Measurements from ENCODE around the gene RAVER2. TPM values are rescaled to one million over a fixed set of nuclear protein-coding genes. Genes with fewer than 3 reads are reported as not detected.

RAVER2 gene
- total and polyA plus RNA-seq, 2 experiments from 2014 or later = 14.1 to 28.6 TPM

DNA sequence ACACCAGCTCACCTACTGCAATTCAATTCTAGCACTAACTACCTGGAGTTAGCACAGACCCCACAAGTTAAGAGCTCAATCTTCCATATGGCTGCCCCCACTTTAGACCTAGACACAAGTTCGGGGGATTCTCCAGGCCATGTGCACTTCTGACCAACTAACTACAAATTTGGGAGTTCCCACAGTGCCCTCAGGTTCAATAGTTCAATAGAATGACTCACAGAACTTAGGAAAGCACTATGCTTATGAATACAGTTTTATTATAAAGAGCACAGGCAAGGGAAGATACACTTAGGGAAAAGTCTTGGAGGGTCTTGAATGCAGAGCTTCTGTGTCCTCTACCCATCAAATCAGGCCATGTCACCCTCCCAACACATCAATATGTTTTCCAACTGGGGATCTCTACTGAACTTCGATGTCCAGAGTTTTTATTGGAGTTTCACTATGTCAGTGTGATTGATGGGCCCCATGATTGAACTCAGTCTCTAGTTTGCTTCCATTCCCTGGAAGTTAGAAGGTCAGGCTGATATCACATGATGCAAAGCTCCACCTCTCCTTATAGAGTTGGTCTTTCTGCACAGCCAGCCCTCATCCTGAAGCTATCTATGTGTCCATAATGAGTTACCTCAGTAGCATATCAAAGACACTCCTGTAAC, 46.1 kb downstream of the RAVER2 start:
- H3K4me3 ChIP-seq = no peak overlapping the region
- peaks cover 4% of the 10 kb centered on the region for H3K9me3 ChIP-seq (ENCODE audit: low read depth)
- H4K20me1 ChIP-seq (ENCODE audit: insufficient read depth, poor library complexity, severe bottlenecking) = no peaks in the 10 kb centered on the region
- no peak overlapping the region for H3K4me2 ChIP-seq
- no peaks in the 10 kb centered on the region for H3K79me2 ChIP-seq
- WGBS (ENCODE audit: low lambda C conversion rate, missing lambda C conversion rate) = 98% methylated on average over 2 of the region's 2 CpGs
- peaks cover 7% of the 10 kb centered on the region for H3K36me3 ChIP-seq (replicated peaks; ENCODE audit: insufficient read depth, low read depth)
- TF ChIP-seq EZH2phosphoT487 (IDR thresholded peaks at IDR 0.05; ENCODE audit: low read depth, severe bottlenecking, unreplicated experiment) (no peak), EZH2 (IDR thresholded peaks at IDR 0.05; ENCODE audit: borderline replicate concordance) (no peak)
- TF ChIP-seq, protein P1, sequence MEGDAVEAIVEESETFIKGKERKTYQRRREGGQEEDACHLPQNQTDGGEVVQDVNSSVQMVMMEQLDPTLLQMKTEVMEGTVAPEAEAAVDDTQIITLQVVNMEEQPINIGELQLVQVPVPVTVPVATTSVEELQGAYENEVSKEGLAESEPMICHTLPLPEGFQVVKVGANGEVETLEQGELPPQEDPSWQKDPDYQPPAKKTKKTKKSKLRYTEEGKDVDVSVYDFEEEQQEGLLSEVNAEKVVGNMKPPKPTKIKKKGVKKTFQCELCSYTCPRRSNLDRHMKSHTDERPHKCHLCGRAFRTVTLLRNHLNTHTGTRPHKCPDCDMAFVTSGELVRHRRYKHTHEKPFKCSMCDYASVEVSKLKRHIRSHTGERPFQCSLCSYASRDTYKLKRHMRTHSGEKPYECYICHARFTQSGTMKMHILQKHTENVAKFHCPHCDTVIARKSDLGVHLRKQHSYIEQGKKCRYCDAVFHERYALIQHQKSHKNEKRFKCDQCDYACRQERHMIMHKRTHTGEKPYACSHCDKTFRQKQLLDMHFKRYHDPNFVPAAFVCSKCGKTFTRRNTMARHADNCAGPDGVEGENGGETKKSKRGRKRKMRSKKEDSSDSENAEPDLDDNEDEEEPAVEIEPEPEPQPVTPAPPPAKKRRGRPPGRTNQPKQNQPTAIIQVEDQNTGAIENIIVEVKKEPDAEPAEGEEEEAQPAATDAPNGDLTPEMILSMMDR (IDR thresholded peaks at IDR 0.05; ENCODE audit: poor library complexity) = no peak
- no peaks in the 10 kb centered on the region for H3K27me3 ChIP-seq
- H3K4me1 ChIP-seq (ENCODE audit: insufficient read depth) = no peaks in the 10 kb centered on the region
- H2AFZ ChIP-seq = no peak overlapping the region
- DNase-seq (ENCODE audit: low spot score) = no peak
- no peak overlapping the region for H3K27ac ChIP-seq
- H3K9me2 ChIP-seq (replicated peaks; ENCODE audit: insufficient read depth) = no peaks in the 10 kb centered on the region

DNA sequence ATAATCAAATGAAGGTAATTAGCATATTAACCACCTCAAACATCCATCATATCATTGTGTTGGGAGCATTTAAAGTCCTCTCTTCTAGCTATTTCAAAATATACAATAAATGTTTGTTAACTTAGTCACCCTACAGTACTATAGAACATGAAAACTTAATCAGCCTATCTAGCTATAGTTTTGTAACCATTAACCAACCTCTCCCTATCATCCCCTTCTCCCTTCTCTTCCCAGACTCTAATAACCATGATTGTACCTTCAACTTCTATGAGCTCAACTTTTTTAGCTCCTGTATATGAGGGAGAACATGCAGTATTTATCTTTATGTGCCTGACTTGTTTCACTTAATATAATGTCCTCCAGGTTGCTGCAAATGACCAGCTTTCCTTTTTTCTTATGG, 54.0 kb downstream of the RAVER2 start:
- Histone ChIP-seq H3K9me2 (replicated peaks; ENCODE audit: insufficient read depth) (no peaks in the 10 kb centered on the region), H3K27me3 (no peaks in the 10 kb centered on the region), H4K20me1 (ENCODE audit: insufficient read depth, poor library complexity, severe bottlenecking) (no peaks in the 10 kb centered on the region), H3K9me3 (ENCODE audit: low read depth) (no peaks in the 10 kb centered on the region), H3K27ac (no peak overlapping the region), H3K4me2 (no peak overlapping the region), H3K4me3 (no peak overlapping the region), H2AFZ (no peak overlapping the region), H3K79me2 (no peaks in the 10 kb centered on the region), H3K36me3 (replicated peaks; ENCODE audit: insufficient read depth, low read depth) (no peaks in the 10 kb centered on the region), H3K4me1 (ENCODE audit: insufficient read depth) (no peaks in the 10 kb centered on the region)
- TF ChIP-seq EZH2 (IDR thresholded peaks at IDR 0.05; ENCODE audit: borderline replicate concordance) = no peak
- no peak for TF ChIP-seq EZH2phosphoT487 (IDR thresholded peaks at IDR 0.05; ENCODE audit: low read depth, severe bottlenecking, unreplicated experiment)
- TF ChIP-seq, protein P1 (IDR thresholded peaks at IDR 0.05; ENCODE audit: poor library complexity) = no peak
- DNase-seq (ENCODE audit: low spot score) = no peak

DNA sequence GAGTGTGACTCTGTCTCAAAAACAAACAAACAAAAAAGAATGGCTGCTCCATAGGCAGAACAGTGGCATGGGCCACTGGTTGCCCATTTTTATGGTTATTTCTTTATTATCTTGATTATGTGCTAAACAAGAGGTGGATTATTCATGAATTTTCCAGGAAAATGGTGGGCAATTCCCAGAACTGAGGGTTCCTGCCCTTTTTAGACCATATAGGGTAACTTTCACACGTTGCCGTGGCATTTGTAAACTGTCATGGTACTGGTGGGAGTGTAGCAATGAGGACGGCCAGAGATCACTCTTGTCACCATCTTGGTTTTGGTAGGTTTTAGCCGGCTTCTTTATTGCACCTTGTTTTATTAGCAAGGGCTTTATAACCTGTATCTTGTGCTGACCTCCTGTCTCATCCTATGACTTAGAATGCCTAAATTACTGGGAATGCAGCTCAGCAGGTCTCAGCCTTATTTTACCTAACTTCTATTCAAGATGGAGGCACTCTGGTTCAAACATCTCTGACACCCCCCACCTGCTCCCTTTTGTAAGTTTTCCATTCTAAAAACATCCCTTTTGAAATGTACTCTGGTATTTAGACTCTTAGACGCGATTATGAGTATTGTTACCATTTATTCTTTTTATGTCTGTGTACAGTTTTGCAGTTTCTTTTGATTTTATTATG, 57.1 kb downstream of the RAVER2 start:
- H3K27me3 ChIP-seq = no peaks in the 10 kb centered on the region
- no peaks in the 10 kb centered on the region for H4K20me1 ChIP-seq (ENCODE audit: insufficient read depth, poor library complexity, severe bottlenecking)
- DNase-seq (ENCODE audit: low spot score) = no peak
- WGBS (ENCODE audit: low lambda C conversion rate, missing lambda C conversion rate) = 96% methylated on average over 6 of the region's 6 CpGs
- no peaks in the 10 kb centered on the region for H3K79me2 ChIP-seq
- H3K4me3 ChIP-seq = no peak overlapping the region
- no peaks in the 10 kb centered on the region for H3K36me3 ChIP-seq (replicated peaks; ENCODE audit: insufficient read depth, low read depth)
- H3K4me2 ChIP-seq = no peak overlapping the region
- H3K9me2 ChIP-seq (replicated peaks; ENCODE audit: insufficient read depth) = no peaks in the 10 kb centered on the region
- no peak overlapping the region for H2AFZ ChIP-seq
- no peak overlapping the region for H3K27ac ChIP-seq
- H3K9me3 ChIP-seq (ENCODE audit: low read depth) = no peaks in the 10 kb centered on the region
- no peaks in the 10 kb centered on the region for H3K4me1 ChIP-seq (ENCODE audit: insufficient read depth)
- TF ChIP-seq, protein P1 (IDR thresholded peaks at IDR 0.05; ENCODE audit: poor library complexity) = no peak
- no peak for TF ChIP-seq EZH2phosphoT487 (IDR thresholded peaks at IDR 0.05; ENCODE audit: low read depth, severe bottlenecking, unreplicated experiment)
- TF ChIP-seq EZH2 (IDR thresholded peaks at IDR 0.05; ENCODE audit: borderline replicate concordance) = no peak
